ENCODE measurements around the gene C19orf33.

C19orf33 gene

DNA sequence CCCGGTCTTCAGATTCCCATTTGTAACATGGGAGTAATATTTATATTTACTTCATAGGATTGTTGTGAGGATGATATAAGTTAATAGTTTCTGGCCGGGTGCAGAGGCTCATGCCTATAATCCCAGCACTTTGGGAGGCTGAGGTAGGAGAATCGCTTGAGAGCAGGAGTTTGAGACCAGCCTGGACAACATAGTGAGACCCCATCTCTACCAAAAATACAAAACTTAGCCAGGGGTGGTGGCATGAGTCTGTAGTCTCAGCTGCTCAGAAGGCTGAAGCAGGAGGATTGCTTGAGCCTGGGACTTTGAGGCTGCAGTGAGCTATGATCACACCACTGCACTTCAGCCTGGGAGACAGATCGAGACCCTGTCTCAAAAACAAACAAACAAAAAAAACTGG lies 42.8 kb downstream of the C19orf33 start:
- no peak for DNase-seq

DNA sequence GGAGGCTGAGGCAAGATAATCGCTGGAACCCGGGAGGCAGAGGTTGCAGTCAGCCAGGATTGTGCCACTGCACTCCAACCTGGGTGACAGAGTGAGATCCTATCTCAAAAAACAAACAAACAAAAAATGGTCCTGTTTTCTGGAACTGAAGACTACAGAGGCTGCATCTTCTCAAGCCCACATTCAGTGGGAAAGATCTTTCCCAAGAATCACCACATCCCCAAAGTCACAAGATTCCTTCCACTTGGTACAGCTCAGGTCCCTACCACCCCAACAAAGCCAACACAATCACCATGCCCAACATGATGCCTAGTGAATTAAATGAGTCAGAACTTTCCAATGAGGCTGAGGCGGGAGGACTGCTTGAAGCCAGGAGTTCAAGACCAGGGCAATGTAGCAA lies 46.8 kb downstream of the C19orf33 start:
- no peak for DNase-seq

GRCh38 chr19:38351865-38352395 lies 47.9 kb downstream of the C19orf33 start:
- no peak for DNase-seq

DNA sequence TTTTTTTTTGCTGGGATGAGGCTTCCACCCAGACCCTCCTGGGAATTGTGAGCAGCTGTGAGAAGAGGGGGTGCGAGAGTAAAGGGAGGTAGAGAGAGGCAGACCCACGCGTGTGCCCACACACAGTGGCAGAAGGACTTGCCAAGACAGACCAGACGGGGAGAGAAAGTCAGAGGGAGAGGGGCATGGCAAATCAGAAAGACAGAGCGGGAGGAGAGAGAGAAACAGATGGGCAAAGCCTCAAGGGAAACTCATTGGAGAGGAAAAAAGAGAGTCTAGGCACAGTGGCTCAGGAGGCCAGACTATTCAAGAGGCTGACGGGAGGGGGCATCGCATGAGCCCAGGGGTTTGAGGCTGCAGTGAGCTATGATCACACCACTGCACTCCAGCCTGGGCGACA lies 48.6 kb downstream of the C19orf33 start:
- DNase-seq, result no peak

All from activated CD4-positive, alpha-beta T cell treated with anti-CD3 and anti-CD28 coated beads, Interleukin-2, amount 50 U/mL, for 1 hour (primary cell).